ENCODE data around the gene LGALS7.

- TF ChIP-seq CTCF (IDR thresholded peaks at IDR 0.05) (peak; percentile 96), EZH2 (IDR thresholded peaks at IDR 0.05) (no peak), EZH2phosphoT487 (IDR thresholded peaks at IDR 0.05) (no peak)
Observed at GRCh38 chr19:38729653-38730469, 43.5 kb downstream of the LGALS7 start.

Data from neural progenitor cell (in vitro differentiated cells).